H9 (cell line): Measurements from ENCODE around the gene TBC1D1. TPM values are rescaled to one million over a fixed set of nuclear protein-coding genes. Genes with fewer than 3 reads are reported as not detected.

ENCODE experiments used
- DNase-seq: peaks from one replicate; pipeline ENCODE4 v3.0.0-alpha.2; 2017
- H2AFZ ChIP-seq: one replicate; pipeline ENCODE4 v1.6.1; 2013; ENCODE audit warnings: mild to moderate bottlenecking, low read length, control low read depth, moderate library complexity
- H2AK5ac ChIP-seq: 2 replicates; pipeline ENCODE4 v1.6.1; 2013; ENCODE audit warnings: low read length, control low read depth, mixed read lengths; ENCODE audit not compliant: insufficient read length
- H2BK120ac ChIP-seq: one replicate; pipeline ENCODE4 v1.6.1; 2013; ENCODE audit warnings: low read depth, mild to moderate bottlenecking, low read length, control low read depth, inconsistent platforms; ENCODE audit not compliant: poor library complexity, severe bottlenecking
- H2BK12ac ChIP-seq: 2 replicates; pipeline ENCODE4 v1.6.1; 2013; ENCODE audit warnings: low read length, control low read depth, mixed read lengths, low read depth; ENCODE audit not compliant: insufficient read length
- H2BK15ac ChIP-seq: 2 replicates; pipeline ENCODE4 v1.6.1; 2013; ENCODE audit warnings: low read depth, low read length, control low read depth
- H2BK20ac ChIP-seq: one replicate; pipeline ENCODE4 v1.6.1; 2013; ENCODE audit warnings: low read depth, mild to moderate bottlenecking, low read length, control low read depth, inconsistent platforms; ENCODE audit not compliant: poor library complexity, severe bottlenecking
- H2BK5ac ChIP-seq: 2 replicates; pipeline ENCODE4 v1.6.1; 2013; ENCODE audit warnings: low read length, control low read depth, mixed read lengths; ENCODE audit not compliant: insufficient read length
- H3K14ac ChIP-seq: 2 replicates; pipeline ENCODE4 v1.6.1; 2013; ENCODE audit warnings: low read length, control low read depth; ENCODE audit not compliant: insufficient read depth
- H3K18ac ChIP-seq: 2 replicates; pipeline ENCODE4 v1.6.1; 2013; ENCODE audit warnings: low read depth, mild to moderate bottlenecking, mixed read lengths, low read length, control low read depth; ENCODE audit not compliant: insufficient read length
- H3K23ac ChIP-seq: 2 replicates; pipeline ENCODE4 v1.6.1; 2013; ENCODE audit warnings: low read length, control low read depth, mixed read lengths, low read depth; ENCODE audit not compliant: insufficient read length
- H3K23me2 ChIP-seq: 2 replicates; pipeline ENCODE4 v1.6.1; 2013; ENCODE audit warnings: low read depth, mild to moderate bottlenecking, mixed read lengths, low read length, control low read depth; ENCODE audit not compliant: insufficient read length, poor library complexity, severe bottlenecking
- H3K27ac ChIP-seq: 2 replicates; pipeline ENCODE4 v1.5.1; 2013; ENCODE audit warnings: low read length, control low read depth, mixed read lengths, low read depth; ENCODE audit not compliant: insufficient read length
- H3K27me3 ChIP-seq: 2 replicates; pipeline ENCODE4 v1.6.1; 2013; ENCODE audit warnings: low read length, control low read depth, inconsistent platforms; ENCODE audit not compliant: insufficient read depth
- H3K4ac ChIP-seq: 2 replicates; pipeline ENCODE4 v1.6.1; 2013; ENCODE audit warnings: low read depth, mild to moderate bottlenecking, control low read depth, inconsistent platforms, low read length, moderate library complexity
- H3K4me1 ChIP-seq: 2 replicates; pipeline ENCODE4 v1.6.1; 2013; ENCODE audit warnings: low read length, control low read depth, inconsistent platforms; ENCODE audit not compliant: insufficient read depth
- H3K4me2 ChIP-seq: 2 replicates; pipeline ENCODE4 v1.6.1; 2013; ENCODE audit warnings: low read length, control low read depth, mixed read lengths; ENCODE audit not compliant: insufficient read length, insufficient read depth
- H3K56ac ChIP-seq: 2 replicates; pipeline ENCODE4 v1.6.1; 2013; ENCODE audit warnings: low read depth, mild to moderate bottlenecking, mixed read lengths, low read length, control low read depth; ENCODE audit not compliant: insufficient read length
- H3K79me1 ChIP-seq: 2 replicates; pipeline ENCODE4 v1.6.1; 2013; ENCODE audit warnings: low read depth, mild to moderate bottlenecking, moderate library complexity, low read length, control low read depth, inconsistent platforms; ENCODE audit not compliant: insufficient read depth, poor library complexity, severe bottlenecking
- H3K79me2 ChIP-seq: 2 replicates; pipeline ENCODE4 v1.6.1; 2013; ENCODE audit warnings: low read length, control low read depth, inconsistent platforms; ENCODE audit not compliant: insufficient read depth
- H3K9ac ChIP-seq: 2 replicates; pipeline ENCODE4 v1.6.1; 2013; ENCODE audit warnings: low read length, control low read depth, mixed read lengths; ENCODE audit not compliant: insufficient read length; ENCODE audit errors: extremely low read depth
- H3K9me3 ChIP-seq: one replicate; pipeline ENCODE4 v1.6.1; 2013; ENCODE audit warnings: low read depth, low read length, inconsistent platforms; ENCODE audit not compliant: control insufficient read depth
- H3T11ph ChIP-seq: one replicate; pipeline ENCODE4 v1.6.1; 2013; ENCODE audit warnings: mild to moderate bottlenecking, low read length, control low read depth, inconsistent platforms
- H4K20me1 ChIP-seq: one replicate; pipeline ENCODE4 v1.6.1; 2013; ENCODE audit not compliant: control insufficient read depth, insufficient read length, insufficient read depth
- H4K5ac ChIP-seq: 2 replicates; pipeline ENCODE4 v1.6.1; 2013; ENCODE audit warnings: low read depth, mild to moderate bottlenecking, mixed read lengths, low read length, control low read depth; ENCODE audit not compliant: insufficient read length
- H4K8ac ChIP-seq: replicated peaks from 2 replicates; pipeline ENCODE4 v1.6.1; 2013; ENCODE audit warnings: low read length, control low read depth, mixed read lengths, low read depth; ENCODE audit not compliant: insufficient read length
- H4K91ac ChIP-seq: 2 replicates; pipeline ENCODE4 v1.6.1; 2013; ENCODE audit warnings: low read depth, mild to moderate bottlenecking, moderate library complexity, mixed read lengths, low read length, control low read depth; ENCODE audit not compliant: insufficient read length
- H3K27ac Mint-ChIP-seq, 3 experiments: 2 replicates in 2 of 3; 3 replicates in 1 of 3; pipeline ENCODE4 v1.8.0; 2020 to 2021; ENCODE audit warnings: mixed read lengths in 3 of 3, mild to moderate bottlenecking in 1 of 3, moderate library complexity in 1 of 3
- H3K27me3 Mint-ChIP-seq: 2 replicates; pipeline ENCODE4 v1.8.0; 2021; ENCODE audit warnings: low read depth, mild to moderate bottlenecking, moderate library complexity, mixed read lengths
- H3K36me3 Mint-ChIP-seq, 3 experiments: 2 replicates in 2 of 3; 3 replicates in 1 of 3; pipeline ENCODE4 v1.8.0; 2020 to 2021; ENCODE audit warnings: low read depth in 3 of 3, mixed read lengths in 3 of 3; ENCODE audit not compliant: insufficient read depth in 1 of 3
- H3K4me1 Mint-ChIP-seq, 2 experiments: 2 replicates each; pipeline ENCODE4 v1.8.0; 2020; ENCODE audit warnings: mixed read lengths in 2 of 2
- H3K4me3 Mint-ChIP-seq, 2 experiments: 2 replicates in 1 of 2; 3 replicates in 1 of 2; pipeline ENCODE4 v1.8.0; 2020 to 2021; ENCODE audit warnings: mild to moderate bottlenecking in 2 of 2, mixed read lengths in 2 of 2, moderate library complexity in 1 of 2
- H3K9me3 Mint-ChIP-seq, 2 experiments: 2 replicates in 1 of 2; 3 replicates in 1 of 2; pipeline ENCODE4 v1.8.0; 2020; ENCODE audit warnings: mild to moderate bottlenecking in 2 of 2, mixed read lengths in 2 of 2, moderate library complexity in 1 of 2
- WGBS: extraction: QIAGEN DNeasy Blood & Tissue Kit; methylation state at CpG from one replicate; pipeline ENCODE4 v1.1.7; 2013; ENCODE audit warnings: missing lambda C conversion rate, low lambda C conversion rate, mixed read lengths; ENCODE audit not compliant: insufficient read length; ENCODE audit errors: extremely low coverage; 5-methylcytosine and 5-hydroxymethylcytosine counted together
- total RNA-seq: library from RNA; stranded (reverse); gene quantifications from 2 replicates; pipeline ENCODE4 v1.2.1, GENCODE V29; 2021
- TF ChIP-seq, protein P1 (sequence below): fragments of 200-600 bp; sonication (generic); conservative IDR thresholded peaks from 3 replicates; pipeline ENCODE4 v1.8.0; 2021; ENCODE audit warnings: antibody characterized with exemption, mild to moderate bottlenecking

Gene TBC1D1
- total RNA-seq, 1 experiment from 2014 or later, result 109 TPM

DNA sequence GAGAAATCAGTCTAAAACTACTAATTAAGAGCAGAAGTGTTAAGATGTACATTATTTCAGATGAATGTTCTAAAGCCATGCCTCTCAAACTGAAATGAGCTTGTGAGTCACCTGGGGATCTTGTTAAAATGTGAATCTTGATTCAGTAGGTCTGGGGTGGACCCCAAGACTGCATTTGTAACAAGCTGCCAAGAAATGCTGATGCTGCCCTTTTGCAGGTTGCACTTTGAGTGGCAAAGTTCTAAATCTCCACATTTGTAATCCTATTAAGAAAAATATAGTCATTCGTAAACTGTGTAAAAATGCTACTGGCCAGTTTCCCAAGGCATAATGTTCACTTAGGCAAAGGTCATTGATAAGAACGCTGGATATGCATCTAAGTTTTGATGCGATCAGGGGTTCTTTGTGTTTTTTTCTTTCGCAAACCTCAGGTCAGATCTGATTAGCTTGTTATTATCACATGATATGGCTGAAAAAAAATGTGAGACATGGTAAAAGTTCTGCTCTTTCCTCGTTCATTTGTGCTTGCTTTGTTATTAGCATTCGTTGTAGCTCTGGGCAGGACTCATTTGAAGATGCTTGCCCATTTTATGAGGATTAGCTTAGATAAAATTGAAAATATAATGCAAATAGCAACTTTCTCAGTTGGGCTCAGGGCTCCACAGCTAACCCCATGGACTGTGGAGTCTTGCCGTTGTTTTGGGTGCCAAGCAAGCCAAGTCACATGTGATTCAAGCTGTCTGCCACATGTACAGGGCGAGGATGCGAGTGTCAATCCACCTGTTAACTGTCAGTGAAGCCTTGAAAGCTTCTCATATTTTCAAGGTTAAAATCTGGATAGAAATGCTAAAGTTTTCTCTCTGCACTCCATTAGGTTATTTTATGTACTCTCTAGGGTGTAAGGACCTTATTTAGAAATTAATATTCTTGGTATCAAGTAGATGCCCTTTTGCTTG lies 12.1 kb downstream of the TBC1D1 start:
- Histone ChIP-seq H4K8ac (no peak overlapping the region), H2BK12ac (no peak overlapping the region), H3K23ac (no peak overlapping the region), H3K9me3 (no peaks in the 10 kb centered on the region), H3K9ac (no peak overlapping the region), H4K5ac (no peak overlapping the region), H3K14ac (no peak overlapping the region), H3K18ac (no peak overlapping the region), H3K79me1 (no peaks in the 10 kb centered on the region), H3K56ac (no peak overlapping the region), H4K91ac (no peak overlapping the region), H2BK120ac (no peak overlapping the region), H3K27me3 (no peaks in the 10 kb centered on the region), H2BK20ac (no peak overlapping the region), H2AK5ac (no peak overlapping the region), H2BK5ac (no peak overlapping the region), H2AFZ (no peak overlapping the region), H2BK15ac (no peak overlapping the region), H3T11ph (no peak overlapping the region), H3K4me1 (peaks cover 6% of the 10 kb centered on the region; the same call in 1 of the 2 replicates), H3K4me2 (no peak overlapping the region), H3K4ac (no peak overlapping the region), H3K23me2 (no peaks in the 10 kb centered on the region), H3K27ac (no peak overlapping the region), H3K79me2 (no peaks in the 10 kb centered on the region), H4K20me1 (no peaks in the 10 kb centered on the region)
- Mint-ChIP-seq H3K36me3 (peaks cover 0 to 10% (median 2%) of the 10 kb centered on the region in 3 experiments; a peak in 4 of 7 replicates), H3K27ac (no peak overlapping the region), H3K4me3 (no peak overlapping the region), H3K27me3 (peaks cover 2% of the 10 kb centered on the region), H3K4me1 (peaks cover 19% of the 10 kb centered on the region in 2 experiments), H3K9me3 (no peaks in the 10 kb centered on the region)
- WGBS, result no CpG with 5 or more reads among the region's 9 CpGs
- DNase-seq, result no peak
- TF ChIP-seq, protein P1, sequence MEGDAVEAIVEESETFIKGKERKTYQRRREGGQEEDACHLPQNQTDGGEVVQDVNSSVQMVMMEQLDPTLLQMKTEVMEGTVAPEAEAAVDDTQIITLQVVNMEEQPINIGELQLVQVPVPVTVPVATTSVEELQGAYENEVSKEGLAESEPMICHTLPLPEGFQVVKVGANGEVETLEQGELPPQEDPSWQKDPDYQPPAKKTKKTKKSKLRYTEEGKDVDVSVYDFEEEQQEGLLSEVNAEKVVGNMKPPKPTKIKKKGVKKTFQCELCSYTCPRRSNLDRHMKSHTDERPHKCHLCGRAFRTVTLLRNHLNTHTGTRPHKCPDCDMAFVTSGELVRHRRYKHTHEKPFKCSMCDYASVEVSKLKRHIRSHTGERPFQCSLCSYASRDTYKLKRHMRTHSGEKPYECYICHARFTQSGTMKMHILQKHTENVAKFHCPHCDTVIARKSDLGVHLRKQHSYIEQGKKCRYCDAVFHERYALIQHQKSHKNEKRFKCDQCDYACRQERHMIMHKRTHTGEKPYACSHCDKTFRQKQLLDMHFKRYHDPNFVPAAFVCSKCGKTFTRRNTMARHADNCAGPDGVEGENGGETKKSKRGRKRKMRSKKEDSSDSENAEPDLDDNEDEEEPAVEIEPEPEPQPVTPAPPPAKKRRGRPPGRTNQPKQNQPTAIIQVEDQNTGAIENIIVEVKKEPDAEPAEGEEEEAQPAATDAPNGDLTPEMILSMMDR, result no peak
